ENCODE results near the gene MKLN1. TPM values are rescaled to one million over a fixed set of nuclear protein-coding genes. Genes with fewer than 3 reads are reported as not detected.

MKLN1 gene
- total RNA-seq, 1 donor from 2014 or later = 55.9 TPM

- no peak for DNase-seq (ENCODE audit: low spot score, unreplicated experiment)
- Mint-ChIP-seq H3K4me1 (ENCODE audit: low read depth) (peaks cover 13% of the 10 kb centered on the region), H3K9me3 (ENCODE audit: low read depth) (no peaks in the 10 kb centered on the region), H3K27me3 (no peaks in the 10 kb centered on the region), H3K4me3 (ENCODE audit: low read depth) (no peak overlapping the region), H3K36me3 (ENCODE audit: insufficient read depth) (no peaks in the 10 kb centered on the region), H3K27ac (no peak overlapping the region)
- TF ChIP-seq CTCF (IDR thresholded peaks at IDR 0.05; ENCODE audit: unreplicated experiment) = no peak
Observed at GRCh38 chr7:131538071-131538812, 210.6 kb downstream of the MKLN1 start.

- H3K4me1 Mint-ChIP-seq (ENCODE audit: low read depth) = peaks cover 13% of the 10 kb centered on the region
- no peaks in the 10 kb centered on the region for H3K36me3 Mint-ChIP-seq (ENCODE audit: insufficient read depth)
- no peak for TF ChIP-seq CTCF (IDR thresholded peaks at IDR 0.05; ENCODE audit: unreplicated experiment)
- no peak overlapping the region for H3K4me3 Mint-ChIP-seq (ENCODE audit: low read depth)
- H3K9me3 Mint-ChIP-seq (ENCODE audit: low read depth) = no peaks in the 10 kb centered on the region
- no peak overlapping the region for H3K27ac Mint-ChIP-seq
- no peak for DNase-seq (ENCODE audit: low spot score, unreplicated experiment)
- H3K27me3 Mint-ChIP-seq = no peaks in the 10 kb centered on the region
Observed at GRCh38 chr7:131538813-131539179, 211.1 kb downstream of the MKLN1 start.

GRCh38 chr7:131540491-131541162 is 213.0 kb downstream of the MKLN1 start:
- no peak overlapping the region for H3K4me3 Mint-ChIP-seq (ENCODE audit: low read depth)
- no peaks in the 10 kb centered on the region for H3K9me3 Mint-ChIP-seq (ENCODE audit: low read depth)
- H3K36me3 Mint-ChIP-seq (ENCODE audit: insufficient read depth) = no peaks in the 10 kb centered on the region
- DNase-seq (ENCODE audit: low spot score, unreplicated experiment) = no peak
- H3K27ac Mint-ChIP-seq = peak overlapping the region; percentile 84
- peak; percentile 20 for TF ChIP-seq CTCF (IDR thresholded peaks at IDR 0.05; ENCODE audit: unreplicated experiment)
- H3K4me1 Mint-ChIP-seq (ENCODE audit: low read depth) = peaks cover 15% of the 10 kb centered on the region
- no peaks in the 10 kb centered on the region for H3K27me3 Mint-ChIP-seq

GRCh38 chr7:131543298-131543697 is 215.6 kb downstream of the MKLN1 start:
- no peaks in the 10 kb centered on the region for H3K36me3 Mint-ChIP-seq (ENCODE audit: insufficient read depth)
- peaks cover 17% of the 10 kb centered on the region for H3K4me1 Mint-ChIP-seq (ENCODE audit: low read depth)
- H3K27me3 Mint-ChIP-seq = no peaks in the 10 kb centered on the region
- no peaks in the 10 kb centered on the region for H3K9me3 Mint-ChIP-seq (ENCODE audit: low read depth)
- H3K4me3 Mint-ChIP-seq (ENCODE audit: low read depth) = no peak overlapping the region
- DNase-seq (ENCODE audit: low spot score, unreplicated experiment) = no peak
- TF ChIP-seq CTCF (IDR thresholded peaks at IDR 0.05; ENCODE audit: unreplicated experiment) = no peak
- H3K27ac Mint-ChIP-seq = no peak overlapping the region

GRCh38 chr7:131544021-131544420 is 216.3 kb downstream of the MKLN1 start:
- peaks cover 17% of the 10 kb centered on the region for H3K4me1 Mint-ChIP-seq (ENCODE audit: low read depth)
- no peak overlapping the region for H3K27ac Mint-ChIP-seq
- no peak for DNase-seq (ENCODE audit: low spot score, unreplicated experiment)
- H3K4me3 Mint-ChIP-seq (ENCODE audit: low read depth) = no peak overlapping the region
- no peaks in the 10 kb centered on the region for H3K36me3 Mint-ChIP-seq (ENCODE audit: insufficient read depth)
- H3K27me3 Mint-ChIP-seq = no peaks in the 10 kb centered on the region
- H3K9me3 Mint-ChIP-seq (ENCODE audit: low read depth) = peaks cover 3% of the 10 kb centered on the region
- no peak for TF ChIP-seq CTCF (IDR thresholded peaks at IDR 0.05; ENCODE audit: unreplicated experiment)

Measured in progenitor cell of endocrine pancreas (in vitro differentiated cells).